K562 (cell line): ENCODE data around the gene RPAP2. TPM values are rescaled to one million over a fixed set of nuclear protein-coding genes. Genes with fewer than 3 reads are reported as not detected.

Source experiments
- BACH1 ChIP-seq: fragments of 200-800 bp; sonication (Bioruptor generic); IDR thresholded peaks from 2 replicates; pipeline ENCODE4 v1.6.1; 2016; ENCODE audit warnings: missing genetic modification characterization, missing compliant biosample characterization
- ERF ChIP-seq: fragments of 450-650 bp; formaldehyde crosslinking; IDR thresholded peaks from 2 replicates; pipeline ENCODE4 v1.4.0; 2020; ENCODE audit warnings: mild to moderate bottlenecking, mixed read lengths
- FOXJ3 ChIP-seq: sonication (generic); formaldehyde crosslinking; IDR thresholded peaks from 2 replicates; pipeline ENCODE4 v1.4.0; 2020; ENCODE audit warnings: mild to moderate bottlenecking, missing genetic modification reagents
- FOXK1 ChIP-seq: sonication (generic); formaldehyde crosslinking; IDR thresholded peaks from 2 replicates; pipeline ENCODE4 v1.8.0; 2022; ENCODE audit warnings: missing genetic modification reagents, mild to moderate bottlenecking, borderline replicate concordance
- HDGF ChIP-seq: fragments of 450-650 bp; IDR thresholded peaks from 2 replicates; pipeline ENCODE4 v1.6.1; 2016
- NCOA4 ChIP-seq: fragments of 450-650 bp; IDR thresholded peaks from 2 replicates; pipeline ENCODE4 v1.6.1; 2018; ENCODE audit warnings: mild to moderate bottlenecking; ENCODE audit not compliant: partially characterized antibody
- PHB2 ChIP-seq: fragments of 450-650 bp; IDR thresholded peaks from 2 replicates; pipeline ENCODE4 v1.6.1; 2017; ENCODE audit warnings: low read depth
- SIN3B ChIP-seq: fragments of 450-650 bp; IDR thresholded peaks from 2 replicates; pipeline ENCODE4 v1.6.1; 2017; ENCODE audit warnings: low read depth, mild to moderate bottlenecking, moderate library complexity
- TCFL5 ChIP-seq: fragments of 250-450 bp; sonication (Bioruptor Pico); conservative IDR thresholded peaks from 2 replicates; pipeline ENCODE4 v1.6.1; 2021; ENCODE audit warnings: mild to moderate bottlenecking, moderate library complexity, matching md5 sums
- polyA plus RNA-seq, 8 experiments: library from polyadenylated mRNA; depleted of rRNA in 4 of 8; stranded (reverse) in 5 of 8; unstranded in 3 of 8; fragments of >200 nt; fragmentation: Nextera tagmentation in 2 of 8; fragmentation: Illumina TruSeq in 1 of 8; extraction: Ambion mirVana in 2 of 8; extraction: Trizol in 1 of 8; gene quantifications; 2 replicates each; pipeline versions ENCODE4 v1.2.1 to v1.2.3, GENCODE V29; 2011 to 2014; ENCODE audit warnings: inconsistent platforms in 1 of 8, missing spikeins in 1 of 8
- total RNA-seq, 7 experiments: library from RNA; depleted of rRNA in 6 of 7; stranded (reverse); fragments of >200 nt in 6 of 7; fragmentation: Illumina TruSeq in 2 of 7; extraction: Trizol in 2 of 7; gene quantifications; 2 replicates each; pipeline versions ENCODE4 v1.2.1 to v1.2.3, GENCODE V29; 2011 to 2021; ENCODE audit warnings: low replicate concordance in 1 of 7
- TF ChIP-seq, protein P1 (sequence below): sonication (generic); formaldehyde crosslinking; IDR thresholded peaks from 2 replicates; pipeline ENCODE4 v1.4.0; 2020; ENCODE audit warnings: mild to moderate bottlenecking, missing genetic modification reagents
- TF ChIP-seq, protein P2 (sequence below), 2 experiments: fragments of 450-650 bp; IDR thresholded peaks; 2 replicates each; pipeline ENCODE4 v1.6.1; 2016; ENCODE audit warnings: mild to moderate bottlenecking in 2 of 2, borderline replicate concordance in 1 of 2, low read depth in 1 of 2, moderate library complexity in 1 of 2
- TF ChIP-seq, protein P3 (sequence below): fragments of 450-650 bp; formaldehyde crosslinking; IDR thresholded peaks from 2 replicates; pipeline ENCODE4 v1.4.0; 2020; ENCODE audit warnings: mild to moderate bottlenecking, moderate library complexity
- TF ChIP-seq, protein P4 (sequence below): fragments of 250-450 bp; sonication (Bioruptor Pico); IDR thresholded peaks from 2 replicates; pipeline ENCODE4 v1.5.1; 2021; ENCODE audit warnings: mild to moderate bottlenecking

Gene RPAP2
- total and polyA plus RNA-seq, 9 of the 15 experiments (the other 6 are each of a cell fraction or from before 2014, with no cell fraction given): 6.2 to 41.7 (median 28.7) TPM

DNA sequence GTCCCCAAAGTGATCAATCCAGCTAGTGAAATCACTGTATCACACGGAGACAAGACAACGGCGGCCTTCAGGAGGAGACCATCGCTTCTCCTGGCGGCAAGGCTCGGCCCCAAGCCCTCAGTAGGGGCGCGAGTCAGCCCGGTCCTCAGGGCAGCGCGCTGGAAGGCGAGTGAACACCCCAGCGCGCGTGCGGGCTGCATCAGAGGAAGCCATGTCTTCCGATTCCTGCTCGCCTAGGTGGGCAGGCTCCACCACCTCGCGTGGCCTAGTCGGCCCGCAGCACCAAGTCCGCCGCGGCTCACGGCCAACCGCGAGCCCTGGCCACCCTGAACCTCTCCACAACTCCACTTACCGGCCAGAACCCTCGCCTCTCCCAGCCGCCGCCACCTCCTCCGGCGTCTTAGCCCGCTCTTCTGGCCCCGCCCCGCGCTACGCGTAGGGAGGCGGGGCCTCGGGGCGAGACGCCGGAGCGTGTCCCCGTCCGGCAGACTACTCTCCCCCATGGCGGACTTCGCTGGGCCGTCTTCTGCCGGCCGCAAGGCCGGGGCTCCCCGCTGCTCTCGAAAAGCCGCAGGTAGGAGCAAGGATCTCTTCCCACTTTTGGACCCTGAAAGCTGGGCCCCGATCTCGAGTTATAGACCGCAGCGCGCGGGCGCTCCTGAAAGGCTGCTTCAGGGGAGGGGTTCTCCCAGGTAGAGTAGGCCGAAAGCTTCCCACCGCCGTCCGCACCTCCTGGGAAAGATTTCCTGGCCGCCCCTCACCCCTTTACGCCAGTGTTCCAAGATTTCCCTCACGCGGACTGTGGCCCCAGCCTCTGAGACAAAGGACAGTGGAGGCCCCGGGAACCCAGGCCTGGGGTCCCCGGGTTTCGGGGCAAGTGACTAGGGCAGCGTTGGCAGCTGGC lies at the start of gene RPAP2, which contains the start of gene GLMN (continued):
- TF ChIP-seq, protein P1, sequence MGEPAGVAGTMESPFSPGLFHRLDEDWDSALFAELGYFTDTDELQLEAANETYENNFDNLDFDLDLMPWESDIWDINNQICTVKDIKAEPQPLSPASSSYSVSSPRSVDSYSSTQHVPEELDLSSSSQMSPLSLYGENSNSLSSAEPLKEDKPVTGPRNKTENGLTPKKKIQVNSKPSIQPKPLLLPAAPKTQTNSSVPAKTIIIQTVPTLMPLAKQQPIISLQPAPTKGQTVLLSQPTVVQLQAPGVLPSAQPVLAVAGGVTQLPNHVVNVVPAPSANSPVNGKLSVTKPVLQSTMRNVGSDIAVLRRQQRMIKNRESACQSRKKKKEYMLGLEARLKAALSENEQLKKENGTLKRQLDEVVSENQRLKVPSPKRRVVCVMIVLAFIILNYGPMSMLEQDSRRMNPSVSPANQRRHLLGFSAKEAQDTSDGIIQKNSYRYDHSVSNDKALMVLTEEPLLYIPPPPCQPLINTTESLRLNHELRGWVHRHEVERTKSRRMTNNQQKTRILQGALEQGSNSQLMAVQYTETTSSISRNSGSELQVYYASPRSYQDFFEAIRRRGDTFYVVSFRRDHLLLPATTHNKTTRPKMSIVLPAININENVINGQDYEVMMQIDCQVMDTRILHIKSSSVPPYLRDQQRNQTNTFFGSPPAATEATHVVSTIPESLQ (CRISPR knock-in tag): no peak
- TF ChIP-seq HDGF (no peak), NCOA4 (no peak), ERF (CRISPR knock-in tag) (no peak), FOXK1 (CRISPR knock-in tag) (0 out of 2 replicates have a peak, but pooled peaks have one; percentile 43), TCFL5 (CRISPR knock-in tag) (no peak), FOXJ3 (no peak), PHB2 (no peak), SIN3B (no peak; the same call in 1 of the 2 replicates), BACH1 (no peak)
- TF ChIP-seq, protein P2, sequence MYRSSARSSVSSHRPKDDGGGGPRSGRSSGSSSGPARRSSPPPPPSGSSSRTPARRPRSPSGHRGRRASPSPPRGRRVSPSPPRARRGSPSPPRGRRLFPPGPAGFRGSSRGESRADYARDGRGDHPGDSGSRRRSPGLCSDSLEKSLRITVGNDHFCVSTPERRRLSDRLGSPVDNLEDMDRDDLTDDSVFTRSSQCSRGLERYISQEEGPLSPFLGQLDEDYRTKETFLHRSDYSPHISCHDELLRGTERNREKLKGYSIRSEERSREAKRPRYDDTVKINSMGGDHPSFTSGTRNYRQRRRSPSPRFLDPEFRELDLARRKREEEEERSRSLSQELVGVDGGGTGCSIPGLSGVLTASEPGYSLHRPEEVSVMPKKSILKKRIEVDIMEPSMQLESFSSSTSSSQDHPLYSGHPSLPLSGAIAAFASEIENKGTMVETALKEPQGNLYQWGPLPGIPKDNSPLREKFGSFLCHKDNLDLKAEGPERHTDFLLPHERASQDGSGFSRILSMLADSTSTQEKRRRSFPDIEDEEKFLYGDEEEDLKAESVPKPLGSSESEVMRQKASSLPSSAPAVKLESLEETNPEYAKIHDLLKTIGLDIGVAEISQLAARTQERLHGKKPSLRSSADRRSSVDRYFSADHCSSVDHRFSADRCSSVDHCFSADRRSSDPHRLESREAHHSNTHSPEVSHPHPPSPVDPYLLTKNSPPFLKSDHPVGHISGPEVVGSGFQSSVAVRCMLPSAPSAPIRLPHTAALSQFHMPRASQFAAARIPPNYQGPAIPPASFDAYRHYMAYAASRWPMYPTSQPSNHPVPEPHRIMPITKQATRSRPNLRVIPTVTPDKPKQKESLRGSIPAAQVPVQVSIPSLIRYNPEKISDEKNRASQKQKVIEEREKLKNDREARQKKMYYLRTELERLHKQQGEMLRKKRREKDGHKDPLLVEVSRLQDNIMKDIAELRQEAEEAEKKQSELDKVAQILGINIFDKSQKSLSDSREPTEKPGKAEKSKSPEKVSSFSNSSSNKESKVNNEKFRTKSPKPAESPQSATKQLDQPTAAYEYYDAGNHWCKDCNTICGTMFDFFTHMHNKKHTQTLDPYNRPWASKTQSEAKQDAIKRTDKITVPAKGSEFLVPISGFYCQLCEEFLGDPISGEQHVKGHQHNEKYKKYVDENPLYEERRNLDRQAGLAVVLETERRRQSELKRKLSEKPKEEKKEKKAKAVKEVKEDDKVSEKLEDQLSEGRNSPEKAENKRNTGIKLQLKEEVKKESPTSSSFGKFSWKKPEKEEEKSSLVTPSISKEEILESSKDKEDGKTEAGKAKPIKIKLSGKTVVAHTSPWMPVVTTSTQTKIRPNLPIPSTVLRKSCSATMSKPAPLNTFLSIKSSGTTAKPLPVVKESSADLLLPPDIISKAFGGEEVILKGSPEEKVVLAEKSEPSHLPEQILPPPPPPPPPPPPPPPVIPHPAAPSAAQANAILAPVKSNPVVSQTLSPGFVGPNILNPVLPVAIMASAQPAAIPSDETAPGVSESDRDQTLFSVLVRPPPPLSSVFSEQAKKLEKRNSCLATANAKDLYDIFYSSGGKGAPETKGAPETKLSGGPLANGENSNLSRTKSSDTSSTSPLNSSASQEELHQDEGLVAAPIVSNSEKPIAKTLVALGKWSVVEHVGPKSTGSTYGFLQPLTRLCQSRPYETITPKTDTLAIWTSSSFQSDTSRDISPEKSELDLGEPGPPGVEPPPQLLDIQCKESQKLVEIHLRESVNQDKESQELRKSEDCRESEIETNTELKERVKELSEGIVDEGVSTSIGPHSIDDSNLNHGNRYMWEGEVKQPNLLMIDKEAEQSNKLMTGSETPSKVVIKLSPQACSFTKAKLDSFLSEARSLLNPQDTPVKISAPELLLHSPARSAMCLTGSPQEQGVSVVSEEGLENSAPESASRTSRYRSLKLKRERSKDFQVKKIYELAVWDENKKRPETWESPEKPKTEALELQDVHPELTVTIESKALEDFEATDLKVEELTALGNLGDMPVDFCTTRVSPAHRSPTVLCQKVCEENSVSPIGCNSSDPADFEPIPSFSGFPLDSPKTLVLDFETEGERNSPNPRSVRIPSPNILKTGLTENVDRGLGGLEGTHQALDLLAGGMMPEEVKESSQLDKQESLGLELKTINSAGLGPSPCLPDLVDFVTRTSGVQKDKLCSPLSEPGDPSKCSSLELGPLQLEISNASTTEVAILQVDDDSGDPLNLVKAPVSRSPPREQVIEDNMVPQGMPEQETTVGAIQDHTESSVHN (IDR thresholded peaks at IDR 0.05; ENCODE audit: borderline replicate concordance in 1 of 2, low read depth in 1 of 2): no peak
- TF ChIP-seq, protein P3, sequence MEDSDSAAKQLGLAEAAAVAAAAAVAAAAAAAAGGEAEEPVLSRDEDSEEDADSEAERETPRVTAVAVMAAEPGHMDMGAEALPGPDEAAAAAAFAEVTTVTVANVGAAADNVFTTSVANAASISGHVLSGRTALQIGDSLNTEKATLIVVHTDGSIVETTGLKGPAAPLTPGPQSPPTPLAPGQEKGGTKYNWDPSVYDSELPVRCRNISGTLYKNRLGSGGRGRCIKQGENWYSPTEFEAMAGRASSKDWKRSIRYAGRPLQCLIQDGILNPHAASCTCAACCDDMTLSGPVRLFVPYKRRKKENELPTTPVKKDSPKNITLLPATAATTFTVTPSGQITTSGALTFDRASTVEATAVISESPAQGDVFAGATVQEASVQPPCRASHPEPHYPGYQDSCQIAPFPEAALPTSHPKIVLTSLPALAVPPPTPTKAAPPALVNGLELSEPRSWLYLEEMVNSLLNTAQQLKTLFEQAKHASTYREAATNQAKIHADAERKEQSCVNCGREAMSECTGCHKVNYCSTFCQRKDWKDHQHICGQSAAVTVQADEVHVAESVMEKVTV: no peak
- TF ChIP-seq, protein P4, sequence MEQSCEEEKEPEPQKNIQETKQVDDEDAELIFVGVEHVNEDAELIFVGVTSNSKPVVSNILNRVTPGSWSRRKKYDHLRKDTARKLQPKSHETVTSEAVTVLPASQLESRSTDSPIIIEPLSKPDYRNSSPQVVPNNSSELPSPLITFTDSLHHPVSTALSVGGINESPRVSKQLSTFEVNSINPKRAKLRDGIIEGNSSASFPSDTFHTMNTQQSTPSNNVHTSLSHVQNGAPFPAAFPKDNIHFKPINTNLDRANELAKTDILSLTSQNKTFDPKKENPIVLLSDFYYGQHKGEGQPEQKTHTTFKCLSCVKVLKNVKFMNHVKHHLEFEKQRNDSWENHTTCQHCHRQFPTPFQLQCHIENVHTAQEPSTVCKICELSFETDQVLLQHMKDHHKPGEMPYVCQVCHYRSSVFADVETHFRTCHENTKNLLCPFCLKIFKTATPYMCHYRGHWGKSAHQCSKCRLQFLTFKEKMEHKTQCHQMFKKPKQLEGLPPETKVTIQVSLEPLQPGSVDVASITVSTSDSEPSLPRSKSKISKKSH: no peak
